Uterus (tissue), 4 donors: ENCODE results near the gene N4BP2. TPM values are rescaled to one million over a fixed set of nuclear protein-coding genes. Genes with fewer than 3 reads are reported as not detected.

Experiments
- DNase-seq, 2 donors: peaks; one replicate each; pipeline ENCODE4 v3.0.0-alpha.2; 2019 to 2020
- H3K27ac ChIP-seq, 2 donors: fragments of 200-600 bp; sonication (generic); 1 replicate in 1 of 2; 2 replicates in 1 of 2; pipeline ENCODE4 v1.5.1; 2016 to 2018
- H3K27me3 ChIP-seq, 2 donors: fragments of 200-600 bp; sonication (generic); one replicate each; pipeline ENCODE4 v1.5.1; 2018 to 2019; ENCODE audit warnings: control low read depth in 1 of 2
- H3K36me3 ChIP-seq, 2 donors: fragments of 200-600 bp; sonication (generic); one replicate each; pipeline ENCODE4 v1.5.1; 2019; ENCODE audit warnings: control low read depth in 1 of 2
- H3K4me1 ChIP-seq, 2 donors: fragments of 200-600 bp; sonication (generic); one replicate each; pipeline ENCODE4 v1.5.1; 2018 to 2019; ENCODE audit warnings: control low read depth in 1 of 2
- H3K4me3 ChIP-seq, 2 donors: fragments of 200-600 bp; sonication (generic); 1 replicate in 1 of 2; 2 replicates in 1 of 2; pipeline ENCODE4 v1.5.1; 2018 to 2019; ENCODE audit warnings: mild to moderate bottlenecking in 1 of 2
- H3K9me3 ChIP-seq, 2 donors: fragments of 200-600 bp; sonication (generic); one replicate each; pipeline ENCODE4 v1.5.1; 2019; ENCODE audit warnings: control low read depth in 1 of 2
- POLR2A ChIP-seq, 2 donors: fragments of 450-650 bp; IDR thresholded peaks; one replicate each; pipeline ENCODE4 v1.6.1; 2016; ENCODE audit warnings: antibody characterized with exemption in 2 of 2, mild to moderate bottlenecking in 1 of 2, moderate library complexity in 1 of 2
- intact Hi-C: fragments of 100-400 bp; cut with DNase I; formaldehyde crosslinking; loops from one replicate; pipeline ENCODE4 v1.15.1; 2023; ENCODE audit warnings: low total_unique reads
- total RNA-seq, 4 donors: library from RNA; depleted of rRNA in 3 of 4; stranded (reverse); fragments of >200 nt in 3 of 4; gene quantifications; one replicate each; pipeline versions ENCODE4 v1.1.0 to v1.2.4, GENCODE V29; 2014 to 2023
- TF ChIP-seq, protein P1 (sequence below), 4 experiments: fragments of 200-600 bp in 2 of 4; fragments of 450-650 bp in 2 of 4; sonication (generic) in 2 of 4; IDR thresholded peaks; one replicate each; pipeline ENCODE4 v1.5.1; 2016 to 2019; ENCODE audit warnings: antibody characterized with exemption in 4 of 4, mild to moderate bottlenecking in 2 of 4, moderate library complexity in 1 of 4
- donor health status: DM: yes; HTN: yes; CAD: no.

N4BP2 gene
- total RNA-seq, 4 donors from 2014 or later: 7.4 to 67.4 (median 13.8) TPM

DNA sequence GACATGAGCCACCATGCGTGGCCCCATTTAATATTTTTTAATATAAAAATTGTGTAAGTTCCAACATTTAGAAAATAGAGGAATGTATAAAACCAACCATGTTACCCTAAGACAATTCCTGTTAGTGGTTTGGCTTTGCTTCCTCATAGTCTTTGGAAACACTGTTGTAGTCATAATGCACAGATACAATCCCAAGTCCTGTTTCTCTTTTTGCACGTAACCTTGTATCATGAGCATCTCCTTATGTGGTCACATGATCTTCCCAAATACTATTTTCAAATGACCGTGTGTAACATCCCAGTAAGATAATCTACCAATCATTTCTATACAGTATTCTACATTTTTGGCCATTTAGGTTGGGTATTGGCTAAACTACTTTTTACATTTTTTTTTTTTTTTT is 126.3 kb downstream of the N4BP2 start:
- TF ChIP-seq, protein P1, sequence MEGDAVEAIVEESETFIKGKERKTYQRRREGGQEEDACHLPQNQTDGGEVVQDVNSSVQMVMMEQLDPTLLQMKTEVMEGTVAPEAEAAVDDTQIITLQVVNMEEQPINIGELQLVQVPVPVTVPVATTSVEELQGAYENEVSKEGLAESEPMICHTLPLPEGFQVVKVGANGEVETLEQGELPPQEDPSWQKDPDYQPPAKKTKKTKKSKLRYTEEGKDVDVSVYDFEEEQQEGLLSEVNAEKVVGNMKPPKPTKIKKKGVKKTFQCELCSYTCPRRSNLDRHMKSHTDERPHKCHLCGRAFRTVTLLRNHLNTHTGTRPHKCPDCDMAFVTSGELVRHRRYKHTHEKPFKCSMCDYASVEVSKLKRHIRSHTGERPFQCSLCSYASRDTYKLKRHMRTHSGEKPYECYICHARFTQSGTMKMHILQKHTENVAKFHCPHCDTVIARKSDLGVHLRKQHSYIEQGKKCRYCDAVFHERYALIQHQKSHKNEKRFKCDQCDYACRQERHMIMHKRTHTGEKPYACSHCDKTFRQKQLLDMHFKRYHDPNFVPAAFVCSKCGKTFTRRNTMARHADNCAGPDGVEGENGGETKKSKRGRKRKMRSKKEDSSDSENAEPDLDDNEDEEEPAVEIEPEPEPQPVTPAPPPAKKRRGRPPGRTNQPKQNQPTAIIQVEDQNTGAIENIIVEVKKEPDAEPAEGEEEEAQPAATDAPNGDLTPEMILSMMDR (IDR thresholded peaks at IDR 0.05): no peak
- no peak for TF ChIP-seq POLR2A (IDR thresholded peaks at IDR 0.05)
- Histone ChIP-seq H3K4me3 (no peak overlapping the region), H3K27me3 (no peaks in the 10 kb centered on the region), H3K9me3 (no peaks in the 10 kb centered on the region), H3K27ac (no peak overlapping the region), H3K4me1 (no peaks in the 10 kb centered on the region), H3K36me3 (no peaks in the 10 kb centered on the region)
- intact Hi-C loops: no loop called here
- no peak for DNase-seq

GRCh38 chr4:40183615-40184411 is 127.2 kb downstream of the N4BP2 start:
- H3K4me1 ChIP-seq: no peaks in the 10 kb centered on the region
- no peak for TF ChIP-seq POLR2A (IDR thresholded peaks at IDR 0.05)
- TF ChIP-seq, protein P1 (IDR thresholded peaks at IDR 0.05): no peak
- intact Hi-C loops: no loop called here
- H3K4me3 ChIP-seq: no peak overlapping the region
- H3K36me3 ChIP-seq: no peaks in the 10 kb centered on the region
- no peak overlapping the region for H3K27ac ChIP-seq
- no peaks in the 10 kb centered on the region for H3K27me3 ChIP-seq
- no peak for DNase-seq
- no peaks in the 10 kb centered on the region for H3K9me3 ChIP-seq

GRCh38 chr4:40185830-40186664 is 129.4 kb downstream of the N4BP2 start:
- no peak overlapping the region for H3K27ac ChIP-seq
- no peaks in the 10 kb centered on the region for H3K36me3 ChIP-seq
- no peaks in the 10 kb centered on the region for H3K4me1 ChIP-seq
- no peak overlapping the region for H3K4me3 ChIP-seq
- no peak for TF ChIP-seq POLR2A (IDR thresholded peaks at IDR 0.05)
- TF ChIP-seq, protein P1 (IDR thresholded peaks at IDR 0.05): no peak
- no peaks in the 10 kb centered on the region for H3K9me3 ChIP-seq
- no peaks in the 10 kb centered on the region for H3K27me3 ChIP-seq
- no peak for DNase-seq
- intact Hi-C loops: no loop called here

DNA sequence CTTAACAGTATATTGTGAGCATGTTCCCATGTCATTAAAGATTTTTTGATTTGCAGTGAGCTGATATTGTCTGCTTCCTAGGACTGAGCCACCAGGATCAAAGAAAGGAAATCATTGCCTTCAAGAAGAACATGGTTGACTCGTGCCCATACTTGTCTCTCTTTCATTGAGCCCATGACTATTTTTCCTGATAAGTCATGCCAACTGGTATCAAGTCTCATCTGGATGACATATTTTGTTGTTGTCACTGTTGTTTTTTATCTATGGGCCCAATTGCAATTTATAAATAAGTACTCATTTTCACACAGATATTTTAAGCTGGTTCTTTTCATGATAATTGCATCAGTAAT is 130.0 kb downstream of the N4BP2 start:
- Histone ChIP-seq H3K36me3 (no peaks in the 10 kb centered on the region), H3K9me3 (no peaks in the 10 kb centered on the region), H3K27ac (no peak overlapping the region), H3K4me3 (no peak overlapping the region), H3K4me1 (no peaks in the 10 kb centered on the region), H3K27me3 (no peaks in the 10 kb centered on the region)
- intact Hi-C loops: no loop called here
- TF ChIP-seq POLR2A (IDR thresholded peaks at IDR 0.05): no peak
- TF ChIP-seq, protein P1 (IDR thresholded peaks at IDR 0.05): no peak
- no peak for DNase-seq

DNA sequence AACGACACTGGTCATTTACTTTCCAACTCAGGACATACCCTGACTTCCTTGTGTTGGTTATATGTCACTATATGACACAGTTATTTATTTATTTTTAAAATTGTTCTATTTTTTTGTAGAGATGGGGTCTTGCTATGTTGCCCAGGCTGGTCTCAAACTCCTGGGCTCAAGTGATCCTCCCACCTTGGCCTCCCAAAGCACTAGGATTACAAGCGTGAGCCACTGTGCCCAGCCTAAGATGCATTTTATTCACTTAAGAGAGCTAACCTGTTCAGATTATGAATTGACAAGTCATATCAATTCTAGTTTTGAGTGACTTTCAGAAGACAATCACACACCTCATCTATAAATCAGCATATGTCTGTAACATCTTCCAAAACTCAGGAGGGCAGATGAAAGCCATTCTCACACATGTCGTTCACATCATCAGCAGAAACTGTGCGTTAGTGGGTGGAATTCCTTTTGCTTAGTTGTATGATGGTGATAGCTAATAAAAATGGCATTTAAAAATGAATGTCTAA is 130.8 kb downstream of the N4BP2 start:
- Histone ChIP-seq H3K4me1 (no peaks in the 10 kb centered on the region), H3K36me3 (no peaks in the 10 kb centered on the region), H3K4me3 (no peak overlapping the region), H3K27me3 (no peaks in the 10 kb centered on the region), H3K9me3 (no peaks in the 10 kb centered on the region), H3K27ac (no peak overlapping the region)
- intact Hi-C loops: no loop called here
- DNase-seq: no peak
- TF ChIP-seq POLR2A (IDR thresholded peaks at IDR 0.05): no peak
- TF ChIP-seq, protein P1 (IDR thresholded peaks at IDR 0.05): no peak
